ENCODE measurements around the gene KRTAP6-3.

- TF ChIP-seq JUN (CRISPR knock-in tag; IDR thresholded peaks at IDR 0.05) = no peak
- TF ChIP-seq TEAD4 (CRISPR knock-in tag; IDR thresholded peaks at IDR 0.05) = no peak
- no peak for TF ChIP-seq ATF2 (CRISPR knock-in tag; IDR thresholded peaks at IDR 0.05; ENCODE audit: borderline replicate concordance, low read depth)
- TF ChIP-seq STAT6 (CRISPR knock-in tag; conservative IDR thresholded peaks at IDR 0.05; ENCODE audit: low read depth) = no peak
- TF ChIP-seq MAX (CRISPR knock-in tag; IDR thresholded peaks at IDR 0.05) = no peak
- TF ChIP-seq PREB (CRISPR knock-in tag; IDR thresholded peaks at IDR 0.05; ENCODE audit: borderline replicate concordance) = no peak
- no peak for TF ChIP-seq IRF1 (CRISPR knock-in tag; IDR thresholded peaks at IDR 0.05)
- no peak for TF ChIP-seq NR2C2 (CRISPR knock-in tag; IDR thresholded peaks at IDR 0.05)
- TF ChIP-seq USF2 (CRISPR knock-in tag; IDR thresholded peaks at IDR 0.05) = no peak
- TF ChIP-seq ATF3 (CRISPR knock-in tag; conservative IDR thresholded peaks at IDR 0.05) = no peak
- no peak for TF ChIP-seq NR3C1 (CRISPR knock-in tag; conservative IDR thresholded peaks at IDR 0.05; ENCODE audit: low read depth)
- TF ChIP-seq CTCF (IDR thresholded peaks at IDR 0.05) = no peak
- no peak for TF ChIP-seq PRDM15 (CRISPR knock-in tag; IDR thresholded peaks at IDR 0.05)
- no peak for TF ChIP-seq USF1 (CRISPR knock-in tag; IDR thresholded peaks at IDR 0.05)
Observed at GRCh38 chr21:30638686-30639085, 46.4 kb downstream of the KRTAP6-3 start.

All from WTC11 (cell line).